Posterior cingulate gyrus (tissue), 11 donors: Measurements from ENCODE around the gene KCNJ1.

Experiments
- DNase-seq, 10 donors: peaks; one replicate each; pipeline versions ENCODE4 v3.0.0 to v3.0.0-alpha.2; 2020 to 2021; ENCODE audit warnings: mixed read lengths in 3 of 10
- intact Hi-C: fragments of 100-400 bp; cut with DNase I; formaldehyde crosslinking; loops from one replicate; pipeline ENCODE4 v1.15.1; 2023

Gene KCNJ1

DNA sequence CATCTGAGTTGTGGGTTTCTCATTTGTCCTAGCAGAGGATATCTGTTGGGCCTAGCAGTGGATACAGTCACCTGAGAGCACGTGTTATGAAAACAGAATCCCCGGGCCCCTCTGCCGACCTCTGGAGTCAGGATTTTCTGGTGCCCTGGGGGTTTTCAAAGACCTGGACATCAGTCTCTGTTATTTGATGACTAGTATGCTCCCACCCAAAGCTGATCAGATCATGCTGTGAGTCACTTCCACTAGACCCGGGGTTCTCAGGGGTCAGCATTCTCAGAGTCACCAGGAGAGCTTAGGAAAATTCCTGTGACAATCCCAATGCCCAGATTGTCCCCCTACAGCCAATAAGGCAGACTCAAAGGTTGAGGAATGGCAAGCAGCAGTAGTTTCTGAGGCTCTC lies 38.7 kb downstream of the KCNJ1 start:
- no peak for DNase-seq
- intact Hi-C loops: no loop called here

- no peak for DNase-seq
- intact Hi-C loops: no loop called here
Observed at GRCh38 chr11:128827191-128827893, 39.8 kb downstream of the KCNJ1 start.

- intact Hi-C loops: no loop called here
- no peak for DNase-seq
Observed at GRCh38 chr11:128825050-128825784, 41.9 kb downstream of the KCNJ1 start.

DNA sequence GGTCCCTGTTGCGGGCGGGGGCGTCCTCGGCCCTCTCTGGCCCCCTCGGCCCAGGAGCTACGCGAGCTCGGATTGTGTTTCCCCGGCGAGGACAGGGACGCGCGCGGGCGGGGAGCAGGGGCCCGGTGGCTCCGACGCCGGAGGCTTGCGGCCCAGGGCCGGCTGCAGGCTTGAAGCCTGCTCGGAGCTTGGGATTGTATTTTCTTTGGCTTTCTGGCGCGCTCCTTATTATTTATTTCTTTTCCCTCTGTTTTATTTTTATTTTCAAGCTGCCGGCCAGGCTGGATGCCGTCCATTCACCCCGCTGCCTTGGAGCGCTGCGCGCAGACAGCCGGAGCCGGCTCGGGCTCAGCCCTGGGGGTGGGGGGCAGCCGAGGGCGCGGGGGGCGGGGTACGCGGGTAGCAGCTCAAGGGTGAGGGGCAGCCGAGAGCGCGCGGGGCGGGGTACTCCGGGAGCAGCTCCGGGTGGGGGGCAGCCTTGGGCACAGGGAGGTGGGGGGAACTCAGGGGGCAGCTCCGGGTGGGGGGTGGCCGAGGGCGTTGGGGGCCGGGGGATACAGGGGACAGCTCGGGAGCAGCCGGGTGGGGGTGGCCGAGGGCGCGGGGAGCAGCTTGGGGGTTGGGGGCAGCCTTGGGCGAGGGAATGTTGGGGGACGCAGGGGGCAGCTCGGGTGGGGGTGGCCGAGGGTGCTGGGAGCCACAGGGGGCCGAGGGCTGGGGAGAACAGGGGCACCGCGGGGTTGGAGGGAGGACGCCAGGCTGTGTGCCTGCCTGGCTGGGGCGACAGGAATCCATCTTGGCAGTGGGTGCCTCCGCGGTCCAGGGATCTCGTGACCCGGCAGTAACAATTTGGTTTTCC lies 42.7 kb downstream of the KCNJ1 start:
- no peak for DNase-seq
- intact Hi-C loops: no loop called here

DNA sequence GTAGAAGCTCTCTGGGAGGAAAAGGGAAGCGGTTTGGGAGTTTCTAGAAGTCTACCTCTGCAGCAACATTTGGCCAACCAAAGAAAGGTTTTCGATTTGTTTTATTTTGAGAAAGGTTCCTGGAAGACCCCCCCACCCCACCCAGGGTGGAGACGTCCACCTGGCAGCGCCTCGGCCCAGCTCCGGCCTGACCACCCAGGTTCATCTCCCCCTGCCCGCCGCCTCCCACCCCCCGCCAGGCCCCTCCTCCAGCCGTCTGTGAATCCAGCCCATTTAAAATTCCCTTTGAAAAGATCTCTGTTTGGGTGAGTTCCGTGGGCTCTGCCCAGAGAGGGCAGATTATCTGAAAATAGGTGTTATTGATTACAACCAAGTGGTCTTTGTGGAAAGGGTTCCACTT lies 43.3 kb downstream of the KCNJ1 start:
- intact Hi-C loops: no loop called here
- no peak for DNase-seq

- no peak for DNase-seq
- intact Hi-C loops: no loop called here
Observed at GRCh38 chr11:128822130-128822529, 45.0 kb downstream of the KCNJ1 start.

GRCh38 chr11:128821556-128821955 lies 45.5 kb downstream of the KCNJ1 start:
- DNase-seq: no peak
- intact Hi-C loops: no loop called here

DNA sequence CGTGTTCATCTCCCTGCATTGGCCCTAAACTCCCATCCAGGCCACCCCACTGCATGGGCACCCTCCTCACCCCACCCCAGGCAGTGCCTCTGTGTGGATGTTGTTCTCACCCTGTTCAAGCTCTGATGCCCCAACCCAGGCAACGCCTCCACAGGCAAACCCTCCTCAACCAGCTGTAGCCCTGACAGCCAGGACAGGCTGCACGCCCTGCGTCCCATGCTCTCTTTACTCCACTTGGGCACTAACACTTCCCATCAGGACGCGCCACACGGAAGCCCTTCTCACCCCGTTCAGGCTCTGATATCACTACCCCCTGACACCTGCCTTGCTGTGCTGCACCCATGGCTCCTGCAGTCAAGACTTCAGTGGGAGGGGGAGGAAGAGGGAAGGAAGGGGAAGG lies 47.9 kb downstream of the KCNJ1 start:
- intact Hi-C loops: no loop called here
- no peak for DNase-seq

DNA sequence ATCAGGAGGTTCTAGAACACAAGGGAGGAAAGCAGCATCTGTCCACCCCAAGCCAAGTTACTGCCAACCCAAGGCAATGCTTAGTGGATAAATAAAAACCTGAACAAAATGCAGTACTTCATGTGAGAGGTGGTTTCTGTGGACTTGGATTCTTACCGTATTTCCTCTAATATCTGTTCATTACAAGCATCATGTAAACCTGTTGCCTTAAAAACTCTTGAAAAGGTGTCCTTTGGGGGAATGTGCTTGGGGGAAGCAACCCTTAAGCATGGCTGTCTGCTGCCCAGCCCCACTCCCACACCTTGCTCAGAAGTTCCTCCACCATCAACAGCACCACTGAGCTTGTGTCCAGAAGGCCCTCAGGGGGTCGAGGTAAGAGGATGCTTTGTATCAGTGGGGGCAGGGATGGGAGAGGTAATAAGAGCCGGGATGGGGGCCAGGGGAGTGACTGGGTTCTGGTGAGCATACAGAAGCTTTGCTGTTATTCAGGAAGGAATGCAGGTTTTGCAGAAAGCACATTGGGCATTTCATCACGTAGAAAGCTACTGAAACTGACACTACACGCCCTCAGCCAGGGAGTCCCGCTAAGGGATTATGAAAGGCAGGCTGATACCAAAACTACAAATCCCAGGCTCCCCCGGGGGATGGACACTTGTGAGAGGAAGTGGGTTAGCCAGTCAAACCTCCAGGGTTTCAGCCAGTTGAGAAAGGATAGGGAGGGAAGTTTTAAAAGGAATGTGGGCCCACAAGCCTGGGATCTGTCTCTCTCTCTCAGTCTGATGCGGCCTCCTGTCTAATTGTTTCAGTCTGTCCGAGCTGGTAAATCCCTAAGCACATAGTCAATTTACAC lies 52.0 kb downstream of the KCNJ1 start:
- no peak for DNase-seq
- intact Hi-C loops: no loop called here

DNA sequence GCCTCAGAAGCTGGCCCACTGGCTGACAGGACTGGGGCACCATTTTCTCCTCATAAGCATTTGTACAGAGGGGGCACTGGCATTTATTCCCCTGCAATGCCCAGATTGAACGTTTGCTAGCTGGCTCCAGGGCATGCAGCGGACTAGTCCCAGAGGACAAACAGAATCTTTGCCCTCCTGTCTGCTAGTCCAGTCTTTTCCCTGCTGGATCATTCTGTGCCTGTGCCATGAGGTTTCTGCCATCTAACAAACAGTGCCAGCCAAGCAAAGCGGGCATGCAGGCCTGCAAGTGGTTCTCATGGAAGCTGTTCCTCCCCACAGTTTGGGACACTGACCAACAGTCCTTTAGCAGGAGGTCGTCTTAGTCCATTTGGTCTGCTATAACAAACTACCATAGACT lies 53.4 kb downstream of the KCNJ1 start:
- no peak for DNase-seq
- intact Hi-C loops: no loop called here

GRCh38 chr11:128810784-128811514 lies 56.1 kb downstream of the KCNJ1 start:
- intact Hi-C loops: no loop called here
- no peak for DNase-seq

DNA sequence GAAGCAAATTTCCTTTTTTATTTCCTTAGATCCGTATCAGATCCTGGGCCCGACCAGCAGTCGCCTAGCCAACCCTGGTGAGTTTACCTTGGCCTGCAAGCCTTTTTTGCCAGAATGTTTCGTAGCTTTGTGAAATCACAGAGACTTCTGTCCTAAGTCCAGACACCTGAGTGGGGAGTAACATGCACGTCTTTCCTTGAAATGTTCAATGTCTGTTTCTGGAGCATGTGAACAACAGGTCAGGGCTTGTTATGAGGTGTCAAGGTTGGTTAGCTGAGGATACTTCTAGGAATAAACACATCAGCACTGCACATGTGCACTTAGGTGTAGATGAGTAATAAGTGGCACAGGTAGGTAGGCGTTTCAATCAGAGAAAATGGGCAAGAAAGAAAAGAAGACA lies 58.0 kb downstream of the KCNJ1 start:
- intact Hi-C loops: no loop called here
- no peak for DNase-seq

GRCh38 chr11:128807909-128808308 lies 59.2 kb downstream of the KCNJ1 start:
- no peak for DNase-seq
- intact Hi-C loops: no loop called here

DNA sequence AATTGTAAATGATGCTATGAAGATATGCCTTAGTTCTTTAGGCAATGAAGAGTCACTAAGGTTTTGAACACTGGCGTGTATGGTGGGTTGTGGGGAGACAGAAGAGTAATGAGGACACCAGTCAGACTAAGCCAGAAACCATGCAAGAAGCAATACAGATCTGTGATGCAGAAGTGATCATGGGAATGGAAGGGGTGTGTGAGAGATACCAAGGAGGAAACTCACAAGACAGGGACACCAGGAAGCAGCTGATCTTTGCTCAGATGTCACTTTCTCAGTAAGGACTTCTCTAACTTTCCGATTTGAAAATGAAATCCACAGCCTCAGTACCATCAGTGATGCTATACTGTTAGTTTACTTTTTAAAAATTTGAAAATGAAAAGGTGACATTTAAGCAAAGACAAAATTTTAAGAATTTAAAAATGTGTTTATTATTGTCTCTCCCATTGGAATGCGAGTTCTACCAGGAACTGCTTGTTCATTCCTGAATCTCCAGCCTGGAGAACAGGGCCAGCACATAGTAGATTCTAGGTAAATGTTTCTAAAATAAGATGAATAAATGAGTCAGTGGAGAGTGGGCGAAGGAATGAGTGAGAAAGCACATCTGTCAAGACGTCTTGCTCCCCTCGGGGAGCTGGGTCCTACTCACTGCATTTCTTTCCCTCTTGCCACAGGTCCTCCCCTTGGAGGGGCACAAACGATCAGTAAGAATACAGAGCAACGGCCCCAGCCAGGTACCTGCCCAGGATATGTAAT lies 60.4 kb downstream of the KCNJ1 start:
- intact Hi-C loops: no loop called here

GRCh38 chr11:128804481-128804880 lies 62.6 kb downstream of the KCNJ1 start:
- intact Hi-C loops: no loop called here
- no peak for DNase-seq

More for the DNA sequence above, 60.4 kb downstream of the KCNJ1 start:
- DNase-seq: no peak

DNA sequence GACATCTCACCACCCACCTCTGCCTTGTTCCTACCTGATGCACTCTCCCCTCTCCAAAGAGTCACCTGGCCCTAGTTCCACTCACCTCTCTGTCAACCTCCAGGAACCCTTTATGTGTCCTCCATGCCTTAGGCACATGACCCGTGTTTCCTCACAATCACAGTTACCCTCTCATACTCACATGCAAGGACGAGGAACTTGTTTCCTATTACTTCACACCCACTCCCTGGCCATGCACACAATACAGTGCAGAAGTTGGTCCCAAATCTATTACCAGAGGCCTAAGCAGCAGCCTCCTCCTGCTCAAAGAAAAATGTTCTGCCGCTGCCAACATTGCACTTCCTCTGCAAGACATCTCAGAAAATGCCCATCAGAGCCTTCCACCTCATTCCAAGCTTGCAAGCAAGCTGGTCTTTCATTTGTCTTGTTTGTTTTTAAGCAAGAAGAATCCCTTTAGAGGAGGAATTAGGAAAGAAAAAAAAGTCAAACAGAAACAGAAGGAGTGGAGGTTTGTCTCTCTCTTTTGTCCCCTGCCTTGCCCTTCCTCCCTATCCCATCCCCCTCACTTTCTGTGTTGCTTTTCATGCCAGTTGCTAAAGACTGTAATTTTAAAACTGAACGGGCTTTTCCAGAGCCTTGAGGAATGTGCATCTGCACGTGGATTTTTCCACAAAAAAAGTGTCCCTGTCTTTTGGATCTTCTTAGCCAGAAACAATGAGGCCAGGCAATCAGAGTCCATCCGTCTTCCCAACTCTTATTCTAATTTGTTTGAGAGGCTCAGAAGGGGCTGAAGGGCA lies 63.4 kb downstream of the KCNJ1 start:
- intact Hi-C loops: no loop called here
- DNase-seq: no peak

DNA sequence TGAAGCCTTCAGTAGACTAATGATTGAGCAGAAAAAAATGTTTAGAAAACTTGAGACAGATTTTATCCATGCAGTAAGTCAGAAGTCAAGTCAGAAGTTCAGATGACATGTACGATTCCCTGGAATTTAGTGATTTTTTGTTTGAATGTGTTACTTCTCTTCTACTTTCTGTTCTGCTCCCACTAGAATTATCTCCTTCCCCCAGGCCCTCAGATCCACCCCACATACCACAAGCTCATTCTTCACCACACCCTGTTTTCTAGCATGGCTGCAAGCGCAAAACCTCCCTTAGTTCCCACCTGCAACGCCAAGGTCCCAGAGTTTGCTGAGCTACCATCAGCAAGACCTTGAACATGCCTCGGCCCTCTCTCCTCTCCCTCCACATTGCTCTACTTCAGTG lies 64.1 kb downstream of the KCNJ1 start:
- DNase-seq: no peak
- intact Hi-C loops: no loop called here

- DNase-seq: no peak
- intact Hi-C loops: no loop called here
Observed at GRCh38 chr11:128802358-128802981, 64.6 kb downstream of the KCNJ1 start.
